OCI-LY7 (cell line): ENCODE results near the gene TXLNG. TPM values are rescaled to one million over a fixed set of nuclear protein-coding genes. Genes with fewer than 3 reads are reported as not detected.

ENCODE experiments used
- BruUV-seq: library from RNA; stranded (reverse); fragments of 400-500 nt; replicated peaks from 2 replicates; lab custom pipeline; 2021; lab: Mats Ljungman, UMichigan
- CTCF ChIA-PET: fragments of 300-600 bp; sonication (Branson Sonifier 250); formaldehyde crosslinking; loops from one replicate; lab custom pipeline; 2022; ENCODE audit warnings: antibody characterized with exemption; ENCODE audit not compliant: unreplicated experiment; lab: Charles Lee
- POLR2A ChIA-PET: fragments of 300-600 bp; sonication (Branson Sonifier 250); formaldehyde crosslinking; loops from one replicate; lab custom pipeline; 2022; ENCODE audit warnings: antibody characterized with exemption; lab: Charles Lee
- DNase-seq: peaks from one replicate; pipeline ENCODE4 v3.0.0-alpha.2; 2015; ENCODE audit warnings: low spot score
- H2AFZ ChIP-seq: fragments of 200-600 bp; sonication (generic), shearing (Covaris generic); 2 replicates; pipeline ENCODE4 v1.6.1; 2014; ENCODE audit warnings: mild to moderate bottlenecking, antibody characterized with exemption, low read length, moderate library complexity
- H3K27ac ChIP-seq: fragments of 200-600 bp; sonication (generic); 2 replicates; pipeline ENCODE4 v1.5.1; 2014; ENCODE audit warnings: mixed run types, low read depth, mild to moderate bottlenecking, moderate library complexity, low read length, inconsistent platforms; ENCODE audit not compliant: poor library complexity, severe bottlenecking
- H3K36me3 ChIP-seq: fragments of 200-600 bp; sonication (generic); 2 replicates; pipeline ENCODE4 v1.6.1; 2014; ENCODE audit warnings: mild to moderate bottlenecking, antibody characterized with exemption, low read length, moderate library complexity, mixed read lengths; ENCODE audit not compliant: insufficient read depth
- H3K4me1 ChIP-seq: fragments of 200-600 bp; sonication (generic); 2 replicates; pipeline ENCODE4 v1.5.1; 2014; ENCODE audit warnings: mild to moderate bottlenecking, low read length; ENCODE audit not compliant: insufficient read depth, poor library complexity, severe bottlenecking
- H3K4me2 ChIP-seq: fragments of 200-600 bp; sonication (generic); 2 replicates; pipeline ENCODE4 v1.6.1; 2014; ENCODE audit warnings: mild to moderate bottlenecking, low read length
- H3K4me3 ChIP-seq: fragments of 200-600 bp; sonication (generic); 2 replicates; pipeline ENCODE4 v1.5.1; 2014; ENCODE audit warnings: mild to moderate bottlenecking, low read depth, low read length; ENCODE audit not compliant: poor library complexity, severe bottlenecking
- H3K79me2 ChIP-seq: fragments of 200-600 bp; sonication (generic); 2 replicates; pipeline ENCODE4 v1.6.1; 2016; ENCODE audit warnings: low read depth, mild to moderate bottlenecking, low read length, moderate library complexity, mixed read lengths; ENCODE audit not compliant: insufficient read depth
- H3K9me2 ChIP-seq: fragments of 200-600 bp; sonication (generic); 2 replicates; pipeline ENCODE4 v1.6.1; 2016; ENCODE audit warnings: mild to moderate bottlenecking, low read length, mixed read lengths; ENCODE audit not compliant: insufficient read depth
- H3K9me3 ChIP-seq: fragments of 200-600 bp; sonication (generic); 2 replicates; pipeline ENCODE4 v1.6.1; 2014; ENCODE audit warnings: mild to moderate bottlenecking, mixed run types, low read length, mixed read lengths
- H4K20me1 ChIP-seq: fragments of 200-600 bp; sonication (generic); 2 replicates; pipeline ENCODE4 v1.6.1; 2014; ENCODE audit warnings: mild to moderate bottlenecking, antibody characterized with exemption, low read length, moderate library complexity, mixed read lengths; ENCODE audit not compliant: insufficient read depth
- CTCF ChIP-seq: fragments of 200-600 bp; sonication (generic); conservative IDR thresholded peaks from 2 replicates; pipeline ENCODE4 v1.5.1; 2014; ENCODE audit warnings: mild to moderate bottlenecking, antibody characterized with exemption, low read length, moderate library complexity, mixed read lengths
- EZH2phosphoT487 ChIP-seq: fragments of 200-600 bp; sonication (generic); IDR thresholded peaks from 2 replicates; pipeline ENCODE4 v1.6.1; 2018; ENCODE audit warnings: low read depth, borderline replicate concordance, mild to moderate bottlenecking, mixed run types, antibody characterized with exemption, low read length, moderate library complexity, mixed read lengths
- intact Hi-C: fragments of 100-400 bp; cut with micrococcal nuclease; formaldehyde crosslinking; loops from one replicate; pipeline ENCODE4 v1.10.0; 2022; ENCODE audit not compliant: unreplicated experiment
- total RNA-seq, 2 experiments: library from RNA; depleted of rRNA in 1 of 2; stranded (reverse); fragments of >200 nt in 1 of 2; shearing (Covaris generic) in 1 of 2; gene quantifications; 2 replicates each; pipeline ENCODE4 v1.2.3, GENCODE V29; 2014 to 2022

TXLNG gene
- total RNA-seq, 2 experiments from 2014 or later = 16.9 to 22.0 TPM

- CTCF ChIA-PET = no interaction called here
- Histone ChIP-seq H3K4me3 (peak overlapping the region; percentile 85), H2AFZ (no peak overlapping the region), H3K27ac (peak overlapping the region; percentile 46), H3K36me3 (peaks cover 37% of the 10 kb centered on the region), H4K20me1 (peaks cover 14% of the 10 kb centered on the region; the same call in 1 of the 2 replicates), H3K9me2 (no peaks in the 10 kb centered on the region), H3K79me2 (peaks cover 54% of the 10 kb centered on the region), H3K4me2 (peak overlapping the region; percentile 83), H3K9me3 (no peaks in the 10 kb centered on the region), H3K4me1 (peaks cover 28% of the 10 kb centered on the region)
- intact Hi-C loops = loop anchor here (2.0 to 5.0 kb wide), 3 partner anchors 68 to 85 kb away; partner anchors contain the start of genes RBBP7 and SYAP1
- POLR2A ChIA-PET = interaction anchor here (0.6 to 1.6 kb wide), 3 partner anchors 11 to 20 kb away, joined by 3 to 6 read pairs (median 3); no protein-coding TSS in a partner anchor
- TF ChIP-seq EZH2phosphoT487 = no peak
- TF ChIP-seq CTCF = no peak
- peak; percentile 40 for DNase-seq
- no TSS peak for BruUV-seq
Measured at GRCh38 chrX:16786791-16787735, 797 bp downstream of the TXLNG start.

DNA sequence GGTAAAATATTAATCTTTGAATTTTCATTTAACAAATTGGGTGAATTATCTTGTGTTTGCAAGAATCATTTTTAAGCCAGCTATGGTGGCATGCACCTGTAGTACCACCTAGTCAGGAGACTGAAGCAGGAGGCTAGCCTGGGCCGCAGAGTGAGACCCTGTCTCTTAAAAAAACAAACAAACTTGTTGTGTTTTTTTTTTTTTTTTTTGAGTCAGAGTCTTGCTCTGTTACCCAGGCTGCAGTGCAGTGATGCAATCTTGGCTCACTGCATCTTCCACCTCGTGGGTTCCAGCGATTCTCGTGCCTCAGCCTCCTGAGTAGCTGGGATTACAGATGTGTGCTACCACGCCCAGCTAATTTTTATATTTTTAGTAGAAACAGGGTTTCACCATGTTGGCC is 2.2 kb downstream of the TXLNG start:
- peaks cover 14% of the 10 kb centered on the region; the same call in 1 of the 2 replicates for H4K20me1 ChIP-seq
- H3K27ac ChIP-seq = no peak overlapping the region
- no peak for DNase-seq
- peaks cover 28% of the 10 kb centered on the region for H3K4me1 ChIP-seq
- H2AFZ ChIP-seq = no peak overlapping the region
- no TSS peak for BruUV-seq
- H3K9me2 ChIP-seq = no peaks in the 10 kb centered on the region
- peak overlapping the region; percentile 85 for H3K4me3 ChIP-seq
- intact Hi-C loops = loop anchor here (5.0 kb wide), 1 partner anchor 84 kb away; the partner anchor contains the start of gene RBBP7
- H3K36me3 ChIP-seq = peaks cover 47% of the 10 kb centered on the region
- ChIA-PET CTCF (no interaction called here), POLR2A (interaction anchor here (0.7 to 1.6 kb wide), 4 partner anchors 9 to 68 kb away, joined by 3 to 7 read pairs (median 4); no protein-coding TSS in a partner anchor)
- H3K79me2 ChIP-seq = peaks cover 68% of the 10 kb centered on the region
- TF ChIP-seq EZH2phosphoT487 = no peak
- no peak for TF ChIP-seq CTCF
- peak overlapping the region; percentile 83 for H3K4me2 ChIP-seq
- H3K9me3 ChIP-seq = no peaks in the 10 kb centered on the region
